ENCODE measurements around the gene TMC5. TPM values are rescaled to one million over a fixed set of nuclear protein-coding genes. Genes with fewer than 3 reads are reported as not detected.
A peak's percentile ranks its signal among the peaks of the same experiment; 100 is the strongest.
"Not testable (repeated sequence)": the region's sequence is repeated elsewhere in the genome, so short reads cannot be mapped to it uniquely, and the experiment has no call there.

The TMC5 gene
- total and polyA plus RNA-seq, 7 donors: 0.36 to 56.0 (median 22.4) TPM; not detected in 2

- no peak overlapping the region for H3K4me3 ChIP-seq
- intact Hi-C loops (cut with DNase I): no loop called here
- DNase-seq: no peak
- peaks cover 0 to 10% (median 7%) of the 10 kb centered on the region in 4 donors for H3K4me1 ChIP-seq
- H3K9me3 ChIP-seq: peaks cover 0 to 6% (median 1%) of the 10 kb centered on the region in 4 donors
- no peak overlapping the region for H3K27ac ChIP-seq
- WGBS, 2 donors: 79% methylated on average over 5 of the region's 5 CpGs
- TF ChIP-seq EP300 (IDR thresholded peaks at IDR 0.05) (no peak), POLR2A (IDR thresholded peaks at IDR 0.05) (no peak), POLR2AphosphoS5 (IDR thresholded peaks at IDR 0.05) (no peak)
- TF ChIP-seq, protein P1, sequence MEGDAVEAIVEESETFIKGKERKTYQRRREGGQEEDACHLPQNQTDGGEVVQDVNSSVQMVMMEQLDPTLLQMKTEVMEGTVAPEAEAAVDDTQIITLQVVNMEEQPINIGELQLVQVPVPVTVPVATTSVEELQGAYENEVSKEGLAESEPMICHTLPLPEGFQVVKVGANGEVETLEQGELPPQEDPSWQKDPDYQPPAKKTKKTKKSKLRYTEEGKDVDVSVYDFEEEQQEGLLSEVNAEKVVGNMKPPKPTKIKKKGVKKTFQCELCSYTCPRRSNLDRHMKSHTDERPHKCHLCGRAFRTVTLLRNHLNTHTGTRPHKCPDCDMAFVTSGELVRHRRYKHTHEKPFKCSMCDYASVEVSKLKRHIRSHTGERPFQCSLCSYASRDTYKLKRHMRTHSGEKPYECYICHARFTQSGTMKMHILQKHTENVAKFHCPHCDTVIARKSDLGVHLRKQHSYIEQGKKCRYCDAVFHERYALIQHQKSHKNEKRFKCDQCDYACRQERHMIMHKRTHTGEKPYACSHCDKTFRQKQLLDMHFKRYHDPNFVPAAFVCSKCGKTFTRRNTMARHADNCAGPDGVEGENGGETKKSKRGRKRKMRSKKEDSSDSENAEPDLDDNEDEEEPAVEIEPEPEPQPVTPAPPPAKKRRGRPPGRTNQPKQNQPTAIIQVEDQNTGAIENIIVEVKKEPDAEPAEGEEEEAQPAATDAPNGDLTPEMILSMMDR (IDR thresholded peaks at IDR 0.05): no peak
- no peaks in the 10 kb centered on the region for H3K36me3 ChIP-seq
- peaks cover 13 to 35% (median 14%) of the 10 kb centered on the region in 3 donors for H3K27me3 ChIP-seq
Measured at GRCh38 chr16:19406891-19407491, 10.7 kb upstream of the TMC5 start.

GRCh38 chr16:19410435-19411171 is 7.1 kb upstream of the TMC5 start:
- Histone ChIP-seq H3K27ac (no peak overlapping the region), H3K9me3 (peaks cover 0 to 6% (median 0%) of the 10 kb centered on the region in 4 donors), H3K27me3 (peaks cover 14 to 63% (median 21%) of the 10 kb centered on the region in 3 donors), H3K4me3 (peak overlapping the region in 3 of 4 donors; percentile 19 to 31 (median 24)), H3K4me1 (peaks cover 0 to 10% (median 7%) of the 10 kb centered on the region in 4 donors), H3K36me3 (no peaks in the 10 kb centered on the region)
- 1 to 3% methylated on average over 58 of the region's 58 CpGs for WGBS, 2 donors
- intact Hi-C loops (cut with DNase I): no loop called here
- no peak for TF ChIP-seq POLR2AphosphoS5 (IDR thresholded peaks at IDR 0.05)
- TF ChIP-seq POLR2A (IDR thresholded peaks at IDR 0.05): no peak
- TF ChIP-seq EP300 (IDR thresholded peaks at IDR 0.05): no peak
- TF ChIP-seq, protein P1 (IDR thresholded peaks at IDR 0.05): peak in 1 of 4 experiments; percentile 26
- no peak for DNase-seq

GRCh38 chr16:19411298-19411697 is 6.4 kb upstream of the TMC5 start:
- WGBS, 2 donors: 10 to 55% methylated on average over 3 of the region's 3 CpGs
- DNase-seq: no peak
- Histone ChIP-seq H3K36me3 (no peaks in the 10 kb centered on the region), H3K4me1 (peaks cover 0 to 10% (median 7%) of the 10 kb centered on the region in 4 donors), H3K27me3 (peaks cover 14 to 66% (median 21%) of the 10 kb centered on the region in 3 donors), H3K27ac (no peak overlapping the region), H3K4me3 (no peak overlapping the region), H3K9me3 (peaks cover 0 to 6% (median 0%) of the 10 kb centered on the region in 4 donors)
- TF ChIP-seq EP300 (IDR thresholded peaks at IDR 0.05): no peak
- TF ChIP-seq POLR2A (IDR thresholded peaks at IDR 0.05): no peak
- no peak for TF ChIP-seq POLR2AphosphoS5 (IDR thresholded peaks at IDR 0.05)
- intact Hi-C loops (cut with DNase I): no loop called here

DNA sequence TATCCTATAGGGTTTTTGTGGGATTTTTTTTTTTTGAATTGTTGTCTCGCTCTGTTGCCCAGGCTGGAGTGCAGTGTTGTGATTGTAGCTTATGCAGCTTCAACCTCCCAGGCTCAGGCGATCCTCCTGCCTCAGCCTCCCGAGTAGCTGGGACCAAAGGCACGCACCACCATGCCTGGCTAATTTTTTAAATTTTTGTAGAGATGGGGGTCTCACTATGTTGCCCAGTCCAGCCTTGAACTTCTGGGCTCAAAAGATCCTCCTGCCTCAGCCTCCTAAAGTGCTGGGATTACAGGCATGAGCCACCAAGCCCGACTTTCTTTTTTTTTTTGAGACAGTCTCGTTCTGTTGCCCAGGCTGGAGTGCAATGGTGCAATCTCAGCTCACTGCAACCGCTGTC is 5.6 kb upstream of the TMC5 start:
- H3K4me1 ChIP-seq; intact Hi-C loops (cut with DNase I); H3K36me3 ChIP-seq; H3K27ac ChIP-seq; DNase-seq; H3K9me3 ChIP-seq; H3K4me3 ChIP-seq: not testable (repeated sequence)
- H3K27me3 ChIP-seq: peaks cover 14 to 66% (median 21%) of the 10 kb centered on the region in 3 donors
- WGBS, 2 donors: 93 to 96% methylated on average over 7 of the region's 7 CpGs

DNA sequence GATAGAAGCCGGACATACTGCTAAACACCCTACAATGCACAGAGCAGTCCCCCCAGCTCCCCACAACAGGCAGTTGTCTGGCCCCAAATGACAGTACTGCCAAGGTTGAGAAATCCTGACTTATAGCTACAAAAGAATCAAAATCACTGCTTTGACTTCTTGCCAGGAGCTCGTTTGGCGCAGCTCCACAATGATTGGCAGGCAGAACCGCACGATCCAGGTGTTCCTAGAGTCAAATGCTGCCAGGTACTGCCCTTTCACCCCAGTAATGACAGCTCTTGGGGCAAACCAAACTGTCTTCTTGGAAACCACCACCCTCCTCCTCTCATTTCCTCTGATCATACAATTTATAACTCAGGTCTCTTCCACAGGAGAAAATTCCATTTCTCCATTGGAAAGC is 2.2 kb upstream of the TMC5 start:
- intact Hi-C loops (cut with DNase I): no loop called here
- TF ChIP-seq, protein P1 (IDR thresholded peaks at IDR 0.05): no peak
- TF ChIP-seq POLR2A (IDR thresholded peaks at IDR 0.05) (no peak), POLR2AphosphoS5 (IDR thresholded peaks at IDR 0.05) (no peak), EP300 (IDR thresholded peaks at IDR 0.05) (no peak)
- Histone ChIP-seq H3K4me1 (peaks cover 0 to 7% (median 5%) of the 10 kb centered on the region in 4 donors), H3K27ac (no peak overlapping the region), H3K9me3 (no peaks in the 10 kb centered on the region), H3K4me3 (no peak overlapping the region), H3K27me3 (peaks cover 12 to 49% (median 14%) of the 10 kb centered on the region in 3 donors), H3K36me3 (no peaks in the 10 kb centered on the region)
- DNase-seq: no peak
- 10 to 63% methylated on average over 5 of the region's 5 CpGs for WGBS, 2 donors

Data from sigmoid colon (tissue), 7 donors.